Epidermal melanocyte (primary cell): ENCODE results near the gene AP1B1.
"Not testable (repeated sequence)": the region's sequence is repeated elsewhere in the genome, so short reads cannot be mapped to it uniquely, and the experiment has no call there.

Experiments used
- DNase-seq: peaks from one replicate; pipeline ENCODE4 v3.0.0; 2011; ENCODE audit warnings: low spot score; ENCODE audit not compliant: insufficient read length

Gene AP1B1

GRCh38 chr22:29351042-29351441 is 37.3 kb downstream of the AP1B1 start:
- DNase-seq, result no peak

- DNase-seq, result no peak
Observed at GRCh38 chr22:29348956-29349355, 39.4 kb downstream of the AP1B1 start.

GRCh38 chr22:29348041-29348440 is 40.3 kb downstream of the AP1B1 start:
- no peak for DNase-seq

GRCh38 chr22:29346659-29347058 is 41.7 kb downstream of the AP1B1 start:
- no peak for DNase-seq

- DNase-seq, result no peak
Observed at GRCh38 chr22:29345932-29346331, 42.4 kb downstream of the AP1B1 start.

GRCh38 chr22:29344889-29345288 is 43.5 kb downstream of the AP1B1 start:
- DNase-seq, result not testable (repeated sequence)

GRCh38 chr22:29344137-29344536 is 44.2 kb downstream of the AP1B1 start:
- DNase-seq, result peak; percentile 64

- DNase-seq, result peak; percentile 86
Observed at GRCh38 chr22:29343313-29343805, 45.0 kb downstream of the AP1B1 start.

- no peak for DNase-seq
Observed at GRCh38 chr22:29342577-29343312, 45.6 kb downstream of the AP1B1 start.

- no peak for DNase-seq
Observed at GRCh38 chr22:29342177-29342576, 46.2 kb downstream of the AP1B1 start.

- DNase-seq, result no peak
Observed at GRCh38 chr22:29341849-29342127, 46.6 kb downstream of the AP1B1 start.

GRCh38 chr22:29341056-29341848 is 47.1 kb downstream of the AP1B1 start:
- no peak for DNase-seq

- DNase-seq, result no peak
Observed at GRCh38 chr22:29340566-29340965, 47.8 kb downstream of the AP1B1 start.

GRCh38 chr22:29339381-29340235 is 48.8 kb downstream of the AP1B1 start:
- no peak for DNase-seq

GRCh38 chr22:29338398-29338797 is 50.0 kb downstream of the AP1B1 start:
- no peak for DNase-seq

- DNase-seq, result no peak
Observed at GRCh38 chr22:29337631-29338284, 50.6 kb downstream of the AP1B1 start.

- DNase-seq, result no peak
Observed at GRCh38 chr22:29336751-29337490, 51.4 kb downstream of the AP1B1 start.

GRCh38 chr22:29335656-29336055 is 52.7 kb downstream of the AP1B1 start:
- DNase-seq, result no peak

GRCh38 chr22:29334696-29335344 is 53.5 kb downstream of the AP1B1 start:
- no peak for DNase-seq

GRCh38 chr22:29334148-29334547 is 54.2 kb downstream of the AP1B1 start:
- DNase-seq, result no peak
